NCI-H524 (cell line): ENCODE data around the gene SFMBT2.

Experiments
- DNase-seq, 2 experiments: peaks; one replicate each; lab custom pipeline; 2025; lab: John Stamatoyannopoulos, UW

The SFMBT2 gene

GRCh38 chr10:7410862-7411670, at the start of gene SFMBT2:
SFMBT2 (minus strand) TSS chr10:7411034; CDS start chr10:7381898, 29,136 bp downstream.
- peak; percentile 39 to 54 for DNase-seq

DNA sequence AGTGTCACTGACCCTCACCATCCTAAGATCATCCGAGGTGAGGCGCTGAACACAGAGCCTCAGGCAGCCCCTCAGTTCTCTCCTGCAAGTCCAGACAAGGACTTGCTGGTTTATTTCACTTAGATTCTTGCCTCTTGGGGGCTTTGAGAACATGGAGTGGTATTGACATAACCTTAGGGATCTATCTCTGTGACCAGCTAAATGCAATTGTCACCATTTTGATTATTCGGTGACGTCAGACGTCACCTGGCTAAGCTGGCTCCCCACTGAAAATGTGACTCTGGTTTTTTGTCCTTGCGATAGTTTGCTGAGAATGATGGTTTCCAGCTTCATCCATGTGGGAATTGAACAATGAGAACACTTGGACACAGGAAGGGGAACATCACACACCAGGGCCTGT, 49.2 kb upstream of the SFMBT2 start:
- DNase-seq = no peak

- no peak for DNase-seq
These were observed 47.7 kb upstream of the SFMBT2 start for GRCh38 chr10:7458556-7458955.

- no peak for DNase-seq
These were observed 46.9 kb upstream of the SFMBT2 start for GRCh38 chr10:7457478-7458316.

GRCh38 chr10:7449063-7449695, 38.3 kb upstream of the SFMBT2 start:
- no peak for DNase-seq

DNA sequence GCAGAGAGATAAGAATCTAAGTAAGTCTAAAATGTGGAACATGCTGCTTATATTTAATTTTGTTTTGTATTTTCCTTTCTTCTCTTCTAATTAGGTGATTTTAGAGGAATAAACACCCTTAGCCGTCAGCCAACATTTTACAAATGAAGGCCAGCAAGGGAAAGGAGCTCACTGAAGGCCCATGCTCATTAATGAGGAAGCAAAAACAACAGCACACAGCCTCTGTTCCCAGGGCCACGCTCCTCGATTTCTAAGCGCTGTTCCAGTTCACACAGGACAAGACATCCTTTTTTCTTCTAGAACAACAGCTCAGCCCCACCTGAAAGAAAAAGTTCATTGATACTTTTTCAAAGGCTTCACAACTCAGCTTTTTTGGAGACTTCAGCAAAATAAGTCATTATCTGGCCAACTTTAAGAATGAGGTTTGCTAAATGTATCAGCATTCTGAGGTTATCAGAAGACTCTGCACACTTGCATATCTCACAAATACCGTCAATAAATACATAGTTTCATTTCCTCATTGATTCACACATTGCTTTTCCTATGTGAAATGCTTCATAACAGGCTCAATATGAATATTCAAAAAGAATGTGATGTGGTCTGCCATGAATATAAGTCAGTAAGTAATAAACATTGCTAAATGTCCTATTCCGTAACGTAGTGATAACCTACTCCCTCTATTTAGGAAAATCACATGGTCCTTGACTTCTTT, 34.8 kb upstream of the SFMBT2 start:
- DNase-seq = no peak

DNA sequence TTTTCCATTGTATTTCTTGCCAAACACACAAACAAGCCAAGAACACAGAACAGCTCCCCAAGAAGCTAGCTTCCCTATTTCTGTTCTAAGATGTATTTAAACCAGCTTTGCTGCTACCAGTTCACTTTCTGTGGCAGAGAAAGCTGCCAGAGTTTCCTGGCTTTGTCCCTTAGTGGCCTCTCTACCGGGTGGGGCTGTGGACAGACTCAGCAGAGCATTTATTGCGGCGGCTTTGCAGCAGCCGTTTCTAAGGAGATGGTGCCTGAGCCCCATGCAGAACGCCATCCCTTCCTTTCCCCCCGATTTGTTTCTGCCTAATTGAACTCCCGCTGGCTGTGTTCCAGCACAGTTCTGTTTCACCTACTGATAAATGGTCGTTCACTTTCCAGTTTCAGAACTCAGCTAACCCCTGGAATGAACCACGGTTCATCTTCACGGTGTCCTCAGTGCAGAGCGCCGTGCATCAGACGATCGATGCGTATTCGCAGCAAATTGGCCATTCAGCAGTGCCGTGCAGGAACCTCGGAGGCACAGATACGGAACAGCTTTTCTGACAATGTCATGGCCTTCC, 33.8 kb upstream of the SFMBT2 start:
- DNase-seq = no peak

DNA sequence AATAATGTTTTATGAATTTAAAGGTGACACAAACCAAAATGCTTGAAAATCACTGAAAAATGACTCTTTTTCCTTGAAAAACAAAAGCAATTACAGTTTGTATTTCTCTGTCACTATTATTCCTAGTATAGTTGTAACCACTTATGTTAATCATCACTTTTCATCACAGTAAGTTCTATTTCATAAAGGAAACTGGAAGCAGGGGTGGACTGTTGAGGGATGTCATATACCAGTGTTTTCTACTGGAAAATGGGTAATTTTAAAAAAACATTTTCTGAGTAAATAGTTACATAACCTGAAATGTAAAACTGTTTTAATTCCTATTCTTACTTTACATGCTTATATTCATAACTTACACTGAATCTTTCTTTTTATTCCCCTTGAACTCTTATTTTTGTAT, 32.2 kb upstream of the SFMBT2 start:
- no peak for DNase-seq

GRCh38 chr10:7441403-7442147, 30.7 kb upstream of the SFMBT2 start:
- no peak for DNase-seq

GRCh38 chr10:7439696-7440095, 28.9 kb upstream of the SFMBT2 start:
- no peak for DNase-seq

DNA sequence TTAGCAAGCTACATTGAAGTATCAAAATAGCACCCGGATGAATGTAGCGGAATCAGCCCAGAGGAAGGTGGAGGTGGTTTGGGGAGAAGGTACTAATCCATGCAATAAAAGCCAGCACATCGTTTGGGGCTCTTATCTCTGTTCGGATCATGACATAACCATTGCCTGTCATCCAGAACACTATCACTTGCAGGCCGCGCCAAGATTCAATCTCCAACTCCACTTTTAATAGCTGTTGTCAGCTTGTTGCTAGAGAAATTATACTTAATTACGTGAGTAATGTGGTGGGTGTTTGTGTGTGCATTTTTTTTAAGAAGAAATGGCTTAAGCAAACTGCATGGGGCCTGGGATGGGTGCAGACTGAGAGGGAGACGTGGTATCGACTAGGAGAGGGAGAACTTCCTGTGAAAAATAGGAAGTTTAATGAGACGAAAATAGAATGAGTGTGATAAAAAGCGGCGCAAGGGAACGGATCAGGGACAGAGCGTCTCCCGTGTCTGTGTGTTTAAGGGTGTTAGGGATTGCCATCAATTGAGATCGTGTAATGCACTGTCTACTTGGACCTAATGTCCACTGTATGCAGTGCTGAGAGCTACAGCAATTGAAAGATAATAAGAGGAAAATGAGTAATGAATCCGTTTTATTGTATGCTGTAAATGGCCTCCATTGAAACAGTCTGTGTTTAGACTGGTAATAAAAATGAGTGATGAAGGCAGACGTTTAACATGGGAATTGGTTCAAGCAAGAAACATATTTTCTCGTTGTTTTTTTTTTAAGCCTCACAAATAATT, 27.6 kb upstream of the SFMBT2 start:
- DNase-seq = no peak

DNA sequence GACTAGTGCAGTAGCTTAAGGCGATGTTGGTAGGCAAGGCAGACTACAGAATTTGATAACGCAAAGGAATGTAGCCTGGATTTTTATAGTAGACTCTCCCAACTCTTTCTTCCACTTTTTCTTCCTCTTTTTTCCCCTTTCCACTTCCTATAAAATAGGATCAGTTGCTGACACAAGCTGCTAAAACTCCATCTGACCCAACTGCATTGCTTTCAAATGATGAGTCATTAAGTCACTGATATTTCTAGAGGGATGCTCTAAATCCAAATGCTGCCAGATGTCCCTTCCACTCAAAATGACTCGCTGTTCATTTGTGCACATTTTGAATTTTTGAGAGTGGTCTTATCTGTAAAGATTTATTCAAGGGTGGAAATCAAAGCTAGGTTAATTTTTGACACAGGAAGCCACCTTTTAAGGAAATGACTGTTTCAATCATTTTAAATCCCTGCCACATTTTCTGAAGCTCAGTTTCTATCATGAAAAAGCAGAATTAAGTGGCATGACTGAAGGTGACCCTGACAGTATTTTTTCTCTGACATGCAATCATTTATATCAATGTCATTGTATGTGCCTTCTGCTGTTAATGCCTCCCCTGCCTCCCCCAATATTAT, 25.8 kb upstream of the SFMBT2 start:
- peak; percentile 32 to 72 for DNase-seq

DNA sequence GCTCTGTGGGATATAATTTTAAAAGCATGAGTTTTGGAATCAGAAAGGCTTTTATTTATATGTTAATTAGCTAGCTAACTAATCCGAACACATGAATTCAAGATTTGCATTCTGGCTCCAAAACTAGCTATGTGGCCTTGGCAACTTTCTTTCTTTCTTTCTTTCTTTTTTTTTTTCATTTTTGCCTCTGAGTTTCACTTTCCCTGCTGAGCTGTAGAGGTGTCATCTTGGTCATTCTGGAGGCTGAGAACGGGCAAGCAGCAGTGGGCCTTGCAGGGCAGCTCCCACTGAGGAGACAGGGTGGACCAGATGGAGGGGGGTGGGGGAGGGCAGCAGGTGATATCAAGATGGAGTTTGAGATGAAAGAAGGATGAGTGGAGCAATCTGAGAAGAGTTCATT, 24.8 kb upstream of the SFMBT2 start:
- DNase-seq = peak in 1 of 2 experiments; percentile 60

DNA sequence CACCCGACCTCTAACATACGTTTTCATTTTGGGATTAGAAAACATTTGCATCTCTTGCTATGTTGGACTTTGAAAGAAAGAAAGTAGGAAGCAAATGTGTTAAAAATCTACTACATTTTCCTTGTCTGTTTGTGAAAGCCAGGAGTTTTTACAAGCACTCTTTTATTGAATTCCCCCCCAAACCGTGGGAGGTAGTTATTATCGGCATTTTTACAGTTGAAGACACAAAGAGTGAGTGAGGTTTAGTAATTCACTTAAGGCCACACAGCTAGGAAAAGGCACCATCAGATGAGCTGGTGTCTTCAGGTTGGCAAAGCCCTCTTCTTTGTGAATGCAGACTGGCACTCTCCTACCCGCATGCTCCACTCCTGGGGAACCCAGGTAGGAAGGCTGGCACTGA, 23.5 kb upstream of the SFMBT2 start:
- DNase-seq = no peak

DNA sequence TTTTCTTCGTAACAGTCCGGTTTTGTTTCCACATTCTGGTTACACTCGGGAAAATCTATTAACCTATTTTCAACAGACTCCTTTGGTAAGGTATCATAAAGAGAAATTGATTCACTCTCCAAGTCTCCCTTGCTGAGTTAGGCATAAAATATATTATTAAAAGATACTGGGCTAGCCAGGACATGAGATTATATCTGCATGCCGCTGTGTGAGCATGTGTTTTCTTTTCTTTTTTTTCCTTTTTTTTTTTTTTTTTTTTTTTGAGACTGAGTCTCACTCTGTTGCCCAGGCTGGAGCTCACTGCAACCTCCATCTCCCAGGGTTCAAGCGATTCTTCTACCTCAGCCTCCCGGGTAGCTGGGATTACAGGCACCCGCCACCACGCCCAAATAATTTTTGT, 23.0 kb upstream of the SFMBT2 start:
- DNase-seq = no peak

- DNase-seq = no peak
These were observed 22.3 kb upstream of the SFMBT2 start for GRCh38 chr10:7432884-7433726.

GRCh38 chr10:7428673-7429350, 18.0 kb upstream of the SFMBT2 start:
- DNase-seq = no peak

- no peak for DNase-seq
These were observed 15.5 kb upstream of the SFMBT2 start for GRCh38 chr10:7426349-7426748.
